ENCODE data around the gene SVIL.

- no peak for TF ChIP-seq CTCF (IDR thresholded peaks at IDR 0.05 in 4 of 5, conservative IDR thresholded peaks at IDR 0.05 in 1 of 5)
- TF ChIP-seq POLR2A (IDR thresholded peaks at IDR 0.05): no peak
These were observed 13.6 kb upstream of the SVIL start for GRCh38 chr10:29648114-29648982.
